Measurements from ENCODE around the gene FDX1.
"Not testable (repeated sequence)": the region's sequence is repeated elsewhere in the genome, so short reads cannot be mapped to it uniquely, and the experiment has no call there.

The FDX1 gene, protein sequence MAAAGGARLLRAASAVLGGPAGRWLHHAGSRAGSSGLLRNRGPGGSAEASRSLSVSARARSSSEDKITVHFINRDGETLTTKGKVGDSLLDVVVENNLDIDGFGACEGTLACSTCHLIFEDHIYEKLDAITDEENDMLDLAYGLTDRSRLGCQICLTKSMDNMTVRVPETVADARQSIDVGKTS

DNA sequence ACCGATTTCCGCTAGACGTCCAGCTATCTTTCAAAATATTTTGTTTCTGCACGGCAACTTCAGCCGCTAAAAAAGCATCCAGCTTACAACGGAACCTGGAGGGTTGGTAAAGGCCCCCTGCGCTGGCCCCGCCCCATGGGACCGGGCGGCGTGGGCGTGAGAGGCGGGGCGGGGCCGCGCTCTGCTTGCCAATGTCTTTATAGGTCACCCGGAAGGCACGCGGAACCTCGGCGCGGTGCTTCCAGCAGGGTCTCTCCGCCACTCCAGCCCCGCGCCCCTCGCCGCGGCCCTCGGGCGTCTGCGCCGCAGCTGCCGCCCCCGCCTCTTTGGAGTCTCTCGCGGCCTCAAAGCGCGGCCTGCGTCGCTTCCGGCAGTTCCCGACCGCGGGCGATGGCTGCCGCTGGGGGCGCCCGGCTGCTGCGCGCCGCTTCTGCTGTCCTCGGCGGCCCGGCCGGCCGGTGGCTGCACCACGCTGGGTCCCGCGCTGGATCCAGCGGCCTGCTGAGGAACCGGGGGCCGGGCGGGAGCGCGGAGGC is at the start of gene FDX1:
Gene FDX1, plus strand, starts transcription at position 218 of the 536 bp plus-strand sequence. Its CDS starts 173 bp downstream, at position 391.
- peak; percentile 72 for DNase-seq
- peak within 1 kb of the TSS; percentile 96 for H3K4me3 ChIP-seq (ENCODE audit: low read depth, low read length)
- H3K27me3 ChIP-seq (replicated peaks), result no peaks in the 10 kb centered on the region
- H3K27ac ChIP-seq, result peak within 1 kb of the TSS; percentile 88
- TF ChIP-seq, protein P1, sequence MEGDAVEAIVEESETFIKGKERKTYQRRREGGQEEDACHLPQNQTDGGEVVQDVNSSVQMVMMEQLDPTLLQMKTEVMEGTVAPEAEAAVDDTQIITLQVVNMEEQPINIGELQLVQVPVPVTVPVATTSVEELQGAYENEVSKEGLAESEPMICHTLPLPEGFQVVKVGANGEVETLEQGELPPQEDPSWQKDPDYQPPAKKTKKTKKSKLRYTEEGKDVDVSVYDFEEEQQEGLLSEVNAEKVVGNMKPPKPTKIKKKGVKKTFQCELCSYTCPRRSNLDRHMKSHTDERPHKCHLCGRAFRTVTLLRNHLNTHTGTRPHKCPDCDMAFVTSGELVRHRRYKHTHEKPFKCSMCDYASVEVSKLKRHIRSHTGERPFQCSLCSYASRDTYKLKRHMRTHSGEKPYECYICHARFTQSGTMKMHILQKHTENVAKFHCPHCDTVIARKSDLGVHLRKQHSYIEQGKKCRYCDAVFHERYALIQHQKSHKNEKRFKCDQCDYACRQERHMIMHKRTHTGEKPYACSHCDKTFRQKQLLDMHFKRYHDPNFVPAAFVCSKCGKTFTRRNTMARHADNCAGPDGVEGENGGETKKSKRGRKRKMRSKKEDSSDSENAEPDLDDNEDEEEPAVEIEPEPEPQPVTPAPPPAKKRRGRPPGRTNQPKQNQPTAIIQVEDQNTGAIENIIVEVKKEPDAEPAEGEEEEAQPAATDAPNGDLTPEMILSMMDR (IDR thresholded peaks at IDR 0.05; ENCODE audit: low read depth, low read length, missing control alignments), result peak; percentile 32
- in situ Hi-C loops (cut with HindIII; ENCODE audit: low pct_ligation_motif_present, low sequenced_read_pairs), result no loop called here
- H3K36me3 ChIP-seq (replicated peaks), result no peaks in the 10 kb centered on the region

DNA sequence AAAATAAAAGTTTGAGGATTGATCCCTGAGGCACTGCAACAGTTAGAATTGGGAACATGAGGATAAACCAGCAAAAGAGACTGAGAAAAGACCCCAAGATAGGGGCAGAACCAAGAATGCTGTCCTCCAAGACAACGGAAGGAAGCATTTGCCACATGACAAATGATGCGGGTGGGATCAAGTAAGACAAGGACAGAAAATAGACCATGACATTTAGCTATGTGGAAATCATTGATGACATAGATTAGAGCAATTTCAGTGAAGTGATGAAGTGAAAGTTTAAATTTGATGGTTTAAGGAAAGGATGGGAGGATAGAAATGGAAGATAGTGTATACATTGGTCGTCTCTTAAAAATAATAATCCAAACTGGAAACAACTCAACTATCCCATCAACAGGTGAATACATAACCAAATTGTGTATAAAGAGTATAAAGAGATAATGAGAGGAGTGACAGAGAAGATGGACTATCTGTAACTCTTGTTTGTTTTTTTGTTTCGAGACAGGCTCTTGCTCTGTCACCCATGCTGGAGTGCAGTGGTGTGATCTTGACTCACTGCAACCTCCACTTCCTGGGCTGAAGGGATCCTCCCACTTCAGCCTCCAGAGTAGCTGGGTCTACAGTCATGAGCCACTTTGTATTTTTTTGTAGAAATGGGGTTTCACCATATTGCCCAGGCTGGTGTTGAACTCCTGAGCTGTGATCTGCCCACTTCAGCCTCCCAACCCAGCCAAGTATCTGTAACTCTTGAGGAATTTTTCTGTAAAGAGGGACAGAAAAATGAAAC is 48.7 kb upstream of the FDX1 start:
- no peaks in the 10 kb centered on the region for H3K36me3 ChIP-seq (replicated peaks)
- DNase-seq, result no peak
- TF ChIP-seq, protein P1 (IDR thresholded peaks at IDR 0.05; ENCODE audit: low read depth, low read length, missing control alignments), result no peak
- no peak overlapping the region for H3K4me3 ChIP-seq (ENCODE audit: low read depth, low read length)
- no peaks in the 10 kb centered on the region for H3K27me3 ChIP-seq (replicated peaks)
- H3K27ac ChIP-seq, result no peak overlapping the region
- in situ Hi-C loops (cut with HindIII; ENCODE audit: low pct_ligation_motif_present, low sequenced_read_pairs), result no loop called here

DNA sequence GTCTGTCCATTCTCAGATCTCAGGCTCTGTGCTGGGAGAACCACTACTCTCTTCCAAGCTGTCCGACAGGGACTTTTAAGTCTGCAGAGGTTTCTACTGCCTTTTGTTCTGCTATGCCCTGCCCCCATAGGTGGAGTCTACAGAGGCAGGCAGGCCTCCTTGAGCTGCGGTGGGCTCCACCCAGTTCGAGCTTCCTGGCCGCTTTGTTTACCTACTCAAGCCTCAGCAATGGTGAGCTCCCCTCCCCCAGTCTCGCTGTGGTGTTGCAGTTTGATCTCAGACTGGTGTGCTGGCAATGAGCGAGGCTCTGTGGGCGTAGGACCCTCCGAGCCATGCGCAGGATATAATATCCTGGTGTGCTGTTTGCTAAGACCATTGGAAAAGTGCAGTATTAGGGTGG is 41.5 kb upstream of the FDX1 start:
- H3K36me3 ChIP-seq (replicated peaks); H3K4me3 ChIP-seq (ENCODE audit: low read depth, low read length); DNase-seq; H3K27me3 ChIP-seq (replicated peaks); H3K27ac ChIP-seq; in situ Hi-C loops (cut with HindIII; ENCODE audit: low pct_ligation_motif_present, low sequenced_read_pairs): not testable (repeated sequence)

DNA sequence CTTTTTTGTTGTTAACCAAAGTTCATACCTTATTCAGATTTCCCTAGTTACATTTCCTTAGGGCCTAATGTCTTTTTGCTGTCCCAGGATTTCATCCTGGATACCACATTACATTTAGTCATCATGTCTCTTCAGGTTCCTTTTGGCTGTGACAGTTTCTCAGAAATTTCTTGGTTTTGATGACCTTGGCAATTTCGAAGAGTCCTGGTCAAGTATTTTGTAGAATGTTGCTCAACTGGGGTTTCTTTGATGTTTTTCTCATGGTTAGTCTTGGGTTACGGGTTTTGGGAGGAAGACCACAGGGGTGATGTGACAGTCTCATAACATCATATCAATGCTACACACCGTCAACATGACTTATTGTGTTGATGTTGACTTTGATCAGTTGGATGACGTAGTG is 39.8 kb upstream of the FDX1 start:
- DNase-seq, result no peak
- Histone ChIP-seq H3K27ac (no peak overlapping the region), H3K27me3 (replicated peaks) (no peaks in the 10 kb centered on the region), H3K4me3 (ENCODE audit: low read depth, low read length) (no peak overlapping the region), H3K36me3 (replicated peaks) (no peaks in the 10 kb centered on the region)
- TF ChIP-seq, protein P1 (IDR thresholded peaks at IDR 0.05; ENCODE audit: low read depth, low read length, missing control alignments), result no peak
- in situ Hi-C loops (cut with HindIII; ENCODE audit: low pct_ligation_motif_present, low sequenced_read_pairs), result no loop called here

DNA sequence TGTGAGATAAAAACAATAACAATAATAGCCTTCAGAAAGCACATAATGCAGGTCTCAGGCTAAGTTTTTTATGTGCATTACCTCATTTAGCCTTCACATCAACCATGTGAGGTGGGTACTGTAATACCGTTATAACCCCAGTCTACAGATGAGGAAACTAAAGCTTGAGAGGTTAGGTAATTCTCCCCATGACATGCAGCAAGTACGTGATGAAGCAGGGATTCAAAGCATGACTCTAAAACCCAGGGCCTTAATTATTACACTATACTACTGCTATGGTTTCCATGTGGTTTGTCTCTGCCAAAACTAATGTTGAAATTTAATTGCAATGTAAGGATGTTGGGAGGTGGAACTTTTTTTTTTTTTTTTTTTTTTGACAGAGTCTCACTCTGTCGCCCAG is 37.7 kb upstream of the FDX1 start:
- TF ChIP-seq, protein P1 (IDR thresholded peaks at IDR 0.05; ENCODE audit: low read depth, low read length, missing control alignments), result no peak
- no peak overlapping the region for H3K27ac ChIP-seq
- no peaks in the 10 kb centered on the region for H3K27me3 ChIP-seq (replicated peaks)
- H3K36me3 ChIP-seq (replicated peaks), result no peaks in the 10 kb centered on the region
- no peak for DNase-seq
- H3K4me3 ChIP-seq (ENCODE audit: low read depth, low read length), result no peak overlapping the region
- in situ Hi-C loops (cut with HindIII; ENCODE audit: low pct_ligation_motif_present, low sequenced_read_pairs), result no loop called here

DNA sequence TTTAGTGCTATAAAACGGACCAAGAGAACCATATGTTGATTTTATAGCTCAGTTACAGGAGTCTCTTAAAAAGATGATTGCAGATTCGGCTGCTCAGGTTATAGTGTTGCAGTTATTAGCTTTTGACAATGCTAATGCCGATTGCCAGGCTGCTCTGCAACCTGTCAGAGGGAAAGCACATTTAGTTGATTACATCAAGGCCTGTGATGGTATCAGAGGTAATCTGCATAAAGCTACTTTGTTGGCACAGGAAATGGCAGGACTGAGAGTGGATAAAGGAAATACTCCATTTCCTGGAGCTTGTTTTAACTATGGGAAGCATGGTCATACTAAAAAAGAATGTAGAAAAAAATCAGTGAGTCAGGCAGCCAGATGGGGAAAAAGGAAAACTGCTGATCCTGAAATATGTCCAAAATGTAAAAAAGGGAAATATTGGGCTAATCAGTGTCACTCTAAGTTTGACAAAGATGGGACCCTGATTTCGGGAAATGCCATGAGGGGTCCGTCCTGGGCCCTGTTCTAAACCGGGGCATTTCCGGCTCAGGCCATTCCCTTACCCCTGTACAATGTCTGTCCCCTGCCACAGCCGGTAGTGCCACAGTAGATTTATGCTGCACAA is 32.0 kb upstream of the FDX1 start:
- H3K4me3 ChIP-seq (ENCODE audit: low read depth, low read length); in situ Hi-C loops (cut with HindIII; ENCODE audit: low pct_ligation_motif_present, low sequenced_read_pairs): not testable (repeated sequence)

DNA sequence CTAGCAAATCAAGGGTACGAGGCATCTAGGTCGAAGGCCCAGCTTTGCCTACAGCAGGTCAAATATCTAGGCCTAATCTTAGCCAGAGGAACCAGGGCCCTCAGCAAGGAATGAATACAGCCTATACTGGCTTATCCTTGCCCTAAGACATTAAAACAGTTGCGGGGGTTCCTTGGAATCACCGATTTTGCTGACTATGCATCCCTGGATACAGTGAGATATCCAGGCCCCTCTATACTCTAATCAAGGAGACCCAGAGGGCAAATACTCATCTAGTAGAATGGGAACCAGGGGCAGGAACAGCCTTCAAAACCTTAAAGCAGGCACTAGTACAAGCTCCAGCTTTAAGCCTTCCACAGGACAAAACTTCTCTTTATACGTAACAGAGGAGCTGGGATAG is 26.2 kb upstream of the FDX1 start:
- H3K27me3 ChIP-seq (replicated peaks); H3K36me3 ChIP-seq (replicated peaks); H3K4me3 ChIP-seq (ENCODE audit: low read depth, low read length); in situ Hi-C loops (cut with HindIII; ENCODE audit: low pct_ligation_motif_present, low sequenced_read_pairs); DNase-seq; H3K27ac ChIP-seq: not testable (repeated sequence)

More for the DNA sequence above, 32.0 kb upstream of the FDX1 start:
- not testable (repeated sequence) for H3K27me3 ChIP-seq (replicated peaks); DNase-seq; H3K27ac ChIP-seq; H3K36me3 ChIP-seq (replicated peaks)

DNA sequence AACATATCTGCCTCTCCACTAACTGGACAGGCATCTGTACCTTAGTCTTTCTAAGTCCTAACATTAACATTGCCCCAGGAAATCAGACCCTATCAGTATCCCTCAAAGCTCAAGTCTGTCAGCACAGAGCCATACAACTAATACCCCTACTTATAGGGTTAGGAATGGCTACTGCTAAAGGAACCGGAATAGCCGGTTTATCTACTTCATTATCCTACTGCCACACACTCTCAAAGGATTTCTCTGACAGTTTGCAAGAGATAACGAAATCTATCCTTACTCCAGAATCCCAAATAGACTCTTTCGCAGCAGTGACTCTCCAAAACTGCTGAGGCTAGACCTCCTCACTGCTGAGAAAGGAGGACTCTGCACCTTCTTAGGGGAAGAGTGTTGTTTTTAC is 24.1 kb upstream of the FDX1 start:
- H3K36me3 ChIP-seq (replicated peaks); H3K27me3 ChIP-seq (replicated peaks); DNase-seq; H3K27ac ChIP-seq; H3K4me3 ChIP-seq (ENCODE audit: low read depth, low read length); in situ Hi-C loops (cut with HindIII; ENCODE audit: low pct_ligation_motif_present, low sequenced_read_pairs): not testable (repeated sequence)
